Fibroblast of mammary gland (primary cell): ENCODE data around the gene PHF21B.

ENCODE experiments used
- DNase-seq: peaks from one replicate; pipeline ENCODE4 v3.0.0-alpha.2; 2010; ENCODE audit warnings: low read depth
- H3K4me3 ChIP-seq: 2 replicates; pipeline ENCODE4 v1.5.1; 2011; ENCODE audit warnings: low read depth, mild to moderate bottlenecking, low read length, moderate library complexity; ENCODE audit not compliant: control insufficient read depth
- TF ChIP-seq, protein P1 (sequence below): conservative IDR thresholded peaks from 2 replicates; pipeline ENCODE4 v1.5.1; 2011; ENCODE audit warnings: low read depth, low read length, inconsistent platforms; ENCODE audit not compliant: control insufficient read depth, insufficient read depth

Gene PHF21B

DNA sequence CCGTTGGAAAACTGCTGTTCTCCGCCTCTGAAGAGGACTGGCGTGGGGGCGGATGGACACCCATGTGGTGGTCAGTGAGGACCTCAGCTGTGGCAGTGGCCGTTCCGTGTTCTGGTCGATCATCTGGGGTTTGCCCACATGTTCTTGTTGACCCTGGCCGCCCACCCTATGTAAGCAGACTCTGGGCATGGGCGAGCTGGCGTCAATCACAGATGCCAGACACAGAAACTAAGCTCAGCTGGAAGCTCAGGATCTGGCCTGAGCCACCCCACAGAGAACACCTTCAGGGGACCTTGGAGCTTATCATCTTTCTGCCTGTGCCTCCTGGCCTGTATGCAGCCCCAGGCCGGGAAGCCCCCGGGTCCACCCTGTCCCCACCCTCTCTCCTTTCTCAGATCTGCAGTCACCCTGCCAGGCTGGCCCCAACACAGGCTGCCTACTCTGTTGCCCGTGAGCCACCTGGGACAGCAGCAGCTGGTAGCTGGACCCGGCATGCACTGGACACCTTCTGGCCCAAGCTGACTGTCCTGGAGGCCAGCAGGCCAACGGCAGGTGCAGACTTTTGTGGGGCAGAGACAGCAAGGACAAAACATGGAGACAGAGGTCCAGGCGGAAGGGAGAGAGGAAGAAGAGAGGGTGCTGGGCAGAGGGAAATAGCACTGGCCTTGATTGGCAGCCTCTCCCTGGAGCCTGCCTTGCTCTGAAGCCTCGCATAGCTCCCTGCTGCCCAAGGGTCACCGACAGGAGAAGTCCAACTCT is 91.5 kb downstream of the PHF21B start:
- TF ChIP-seq, protein P1, sequence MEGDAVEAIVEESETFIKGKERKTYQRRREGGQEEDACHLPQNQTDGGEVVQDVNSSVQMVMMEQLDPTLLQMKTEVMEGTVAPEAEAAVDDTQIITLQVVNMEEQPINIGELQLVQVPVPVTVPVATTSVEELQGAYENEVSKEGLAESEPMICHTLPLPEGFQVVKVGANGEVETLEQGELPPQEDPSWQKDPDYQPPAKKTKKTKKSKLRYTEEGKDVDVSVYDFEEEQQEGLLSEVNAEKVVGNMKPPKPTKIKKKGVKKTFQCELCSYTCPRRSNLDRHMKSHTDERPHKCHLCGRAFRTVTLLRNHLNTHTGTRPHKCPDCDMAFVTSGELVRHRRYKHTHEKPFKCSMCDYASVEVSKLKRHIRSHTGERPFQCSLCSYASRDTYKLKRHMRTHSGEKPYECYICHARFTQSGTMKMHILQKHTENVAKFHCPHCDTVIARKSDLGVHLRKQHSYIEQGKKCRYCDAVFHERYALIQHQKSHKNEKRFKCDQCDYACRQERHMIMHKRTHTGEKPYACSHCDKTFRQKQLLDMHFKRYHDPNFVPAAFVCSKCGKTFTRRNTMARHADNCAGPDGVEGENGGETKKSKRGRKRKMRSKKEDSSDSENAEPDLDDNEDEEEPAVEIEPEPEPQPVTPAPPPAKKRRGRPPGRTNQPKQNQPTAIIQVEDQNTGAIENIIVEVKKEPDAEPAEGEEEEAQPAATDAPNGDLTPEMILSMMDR = no peak

DNA sequence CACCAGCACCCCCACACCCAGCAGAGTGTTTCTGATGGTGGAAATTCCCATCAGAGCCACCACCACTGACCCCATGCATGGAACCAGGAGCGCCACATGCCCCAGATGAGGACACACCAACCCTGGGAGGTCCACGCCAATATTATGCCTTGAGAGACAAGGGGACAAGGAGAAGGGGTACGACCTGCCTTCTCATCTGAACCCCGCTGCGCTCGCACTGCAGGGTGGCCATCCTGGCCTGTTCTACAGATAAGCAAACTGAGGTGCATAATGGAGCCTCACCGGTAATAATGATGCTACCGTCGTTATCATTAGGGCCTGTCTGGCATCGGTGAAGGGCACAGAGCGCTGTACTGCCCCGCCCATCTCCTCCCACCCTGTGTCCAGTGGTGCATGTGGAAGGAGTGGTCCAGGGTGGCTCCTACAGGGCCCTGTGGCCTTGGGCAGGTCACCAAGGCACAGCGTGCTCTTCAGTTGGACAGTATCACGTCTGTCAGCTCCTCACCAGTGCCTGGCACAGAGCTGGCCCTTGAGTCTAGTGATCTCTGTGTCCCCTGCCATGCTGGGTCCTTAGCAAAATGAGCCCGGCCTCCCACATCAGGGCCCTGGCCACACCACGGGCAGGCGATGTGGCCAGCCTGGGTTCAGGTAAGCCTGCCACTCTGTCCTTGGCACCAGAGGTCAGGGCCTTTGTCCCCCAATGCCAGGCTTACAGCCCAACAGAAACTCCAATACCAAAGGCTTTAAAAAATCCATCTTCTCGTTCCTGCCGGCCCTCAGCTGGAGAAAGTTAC is 92.2 kb downstream of the PHF21B start:
- no peak overlapping the region for H3K4me3 ChIP-seq
- no peak for DNase-seq
- TF ChIP-seq, protein P1 = no peak

More for the DNA sequence above, 91.5 kb downstream of the PHF21B start:
- H3K4me3 ChIP-seq = no peak overlapping the region
- no peak for DNase-seq

DNA sequence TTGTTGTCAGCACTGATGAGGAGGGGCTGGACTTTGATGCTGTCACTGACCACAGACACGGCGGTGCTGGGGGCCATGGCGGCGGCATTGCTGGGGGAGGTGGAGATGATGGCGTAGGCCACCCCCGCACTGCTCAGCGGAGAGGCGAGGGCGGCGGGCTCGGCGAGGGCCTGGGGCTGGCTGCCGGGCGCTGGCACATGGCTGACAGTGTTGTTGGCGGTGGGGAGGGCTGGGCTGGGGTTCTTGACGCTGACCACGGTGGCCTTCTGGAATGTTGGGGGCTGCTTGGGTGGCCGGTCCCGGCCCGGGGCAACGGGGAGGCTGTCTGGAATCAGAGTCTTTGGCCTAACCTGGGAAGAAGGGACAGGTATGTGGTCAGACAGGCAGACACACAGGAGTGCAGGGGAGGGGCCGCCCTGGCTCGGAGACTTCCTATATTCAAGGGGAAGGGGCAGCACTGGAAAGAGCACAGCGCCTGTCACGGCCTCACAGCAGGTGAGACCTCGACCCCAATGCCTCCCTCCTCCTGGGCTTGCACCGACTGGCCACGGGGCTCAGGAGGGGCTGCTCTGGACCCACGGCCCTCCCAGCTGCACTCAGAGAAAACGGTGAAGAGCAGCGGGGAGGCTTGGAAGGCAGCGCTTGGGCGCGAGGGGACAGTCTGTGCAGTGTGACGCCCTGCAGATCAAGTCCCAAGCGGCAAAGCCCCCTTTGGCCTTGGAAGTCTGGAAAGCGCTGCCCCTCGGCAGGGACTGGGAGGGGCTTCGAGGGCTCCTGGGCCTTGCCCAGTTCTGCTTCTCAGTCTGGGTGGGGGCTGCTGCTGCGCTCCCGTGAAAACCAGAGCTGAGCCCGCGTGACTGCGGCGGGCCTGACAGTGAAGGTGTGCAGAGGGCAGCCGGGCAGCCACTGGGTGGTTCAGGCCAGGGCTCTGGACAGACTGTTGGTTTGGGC is 93.2 kb downstream of the PHF21B start:
- no peak for DNase-seq
- H3K4me3 ChIP-seq = no peak overlapping the region
- TF ChIP-seq, protein P1 = no peak

DNA sequence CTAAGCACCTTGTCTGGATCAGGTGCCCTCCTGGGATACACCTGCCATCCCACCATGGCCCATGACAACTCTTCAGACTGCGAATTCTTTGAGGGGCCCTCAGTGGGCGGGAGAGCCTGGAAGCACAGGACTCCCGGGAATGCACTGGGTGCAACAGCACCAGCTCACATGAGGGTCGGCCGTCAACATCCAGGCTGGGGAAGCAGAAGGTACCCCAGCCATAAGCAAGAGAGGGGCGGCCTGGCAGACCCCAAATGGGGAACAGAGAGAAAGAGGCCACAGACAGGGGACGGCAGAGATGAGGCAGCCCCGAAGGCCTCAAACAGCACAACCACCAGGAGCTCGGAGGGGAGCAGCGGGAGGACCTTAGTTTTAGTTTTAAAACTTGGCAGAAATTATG is 94.4 kb downstream of the PHF21B start:
- TF ChIP-seq, protein P1 = no peak
- H3K4me3 ChIP-seq = no peak overlapping the region
- no peak for DNase-seq

DNA sequence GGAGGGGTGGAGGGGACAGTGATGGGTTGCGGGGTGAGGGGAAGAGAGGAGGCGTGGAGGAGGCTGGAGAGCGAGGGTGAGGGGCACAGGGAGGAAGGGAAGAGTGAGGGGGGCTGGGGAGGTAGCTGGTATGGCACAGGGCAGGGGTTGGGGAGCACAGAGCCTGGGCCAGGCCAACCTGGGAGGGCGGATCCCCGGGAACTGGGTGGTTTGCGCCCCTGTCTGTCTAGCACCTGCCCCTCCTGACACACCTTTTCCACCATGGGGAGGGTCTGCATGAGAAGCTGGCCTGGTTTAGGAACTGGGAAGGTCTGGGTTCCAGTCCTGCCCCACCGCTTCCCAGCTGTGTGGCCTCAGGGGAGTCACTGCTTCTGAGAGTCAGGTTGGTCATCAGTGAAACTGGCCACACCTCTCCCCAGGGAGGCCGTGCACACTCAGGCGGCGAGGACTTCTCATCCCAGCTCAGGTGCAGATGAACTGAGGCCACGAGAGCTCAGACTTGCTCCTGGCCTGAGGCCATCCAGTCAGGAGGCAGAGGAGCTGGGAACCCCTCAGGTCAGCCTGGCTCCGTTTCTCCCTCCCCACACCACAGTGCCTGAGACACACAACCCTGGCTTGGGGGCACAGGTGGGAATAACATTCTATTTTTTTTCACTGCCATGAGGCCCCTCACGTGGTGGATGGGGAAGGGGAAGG is 95.6 kb downstream of the PHF21B start:
- no peak overlapping the region for H3K4me3 ChIP-seq
- no peak for DNase-seq
- TF ChIP-seq, protein P1 = no peak
